ENCODE measurements around the gene DDB1.

- no peak for TF ChIP-seq EZH2 (IDR thresholded peaks at IDR 0.05)
- TF ChIP-seq POLR2AphosphoS5 (IDR thresholded peaks at IDR 0.05; ENCODE audit: borderline replicate concordance, low read depth, low read length), result no peak
- no peak for TF ChIP-seq FOXP2 (optimal IDR thresholded peaks at IDR 0.05; ENCODE audit: control extremely low read depth, extremely low read length, insufficient read depth)
These were observed 55.5 kb downstream of the DDB1 start for GRCh38 chr11:61277186-61278000.

Measured in SK-N-MC (cell line).